PC-9 (cell line): Measurements from ENCODE around the gene CELA1.

ENCODE experiments used
- EZH2 ChIP-seq: fragments of 200-600 bp; sonication (generic); IDR thresholded peaks from 2 replicates; pipeline ENCODE4 v1.8.0; 2017; ENCODE audit warnings: antibody characterized with exemption, low read depth
- TF ChIP-seq, protein P1 (sequence below): fragments of 200-600 bp; sonication (generic); conservative IDR thresholded peaks from 2 replicates; pipeline ENCODE4 v1.6.1; 2017; ENCODE audit warnings: mixed run types, antibody characterized with exemption, mild to moderate bottlenecking, moderate library complexity

DNA sequence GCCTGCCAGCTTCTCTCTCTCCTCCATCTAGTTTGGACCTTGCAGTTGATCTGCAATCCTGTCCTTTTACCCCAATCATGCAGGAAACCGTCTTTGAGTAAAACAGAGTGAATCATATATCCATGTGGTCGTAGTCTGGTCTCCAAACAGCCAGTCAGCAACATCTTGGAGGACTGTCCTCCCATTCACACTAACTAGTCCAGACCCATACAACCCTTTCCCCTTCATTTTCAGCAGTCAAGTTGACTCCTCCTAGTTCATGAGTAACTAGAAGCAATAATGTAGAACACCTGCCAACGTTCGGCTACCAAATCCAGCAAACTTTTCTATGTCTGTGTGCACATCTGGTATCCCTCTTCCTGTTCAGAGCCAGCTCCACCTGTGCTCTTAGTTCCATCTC lies 11.7 kb downstream of the CELA1 start:
- TF ChIP-seq, protein P1, sequence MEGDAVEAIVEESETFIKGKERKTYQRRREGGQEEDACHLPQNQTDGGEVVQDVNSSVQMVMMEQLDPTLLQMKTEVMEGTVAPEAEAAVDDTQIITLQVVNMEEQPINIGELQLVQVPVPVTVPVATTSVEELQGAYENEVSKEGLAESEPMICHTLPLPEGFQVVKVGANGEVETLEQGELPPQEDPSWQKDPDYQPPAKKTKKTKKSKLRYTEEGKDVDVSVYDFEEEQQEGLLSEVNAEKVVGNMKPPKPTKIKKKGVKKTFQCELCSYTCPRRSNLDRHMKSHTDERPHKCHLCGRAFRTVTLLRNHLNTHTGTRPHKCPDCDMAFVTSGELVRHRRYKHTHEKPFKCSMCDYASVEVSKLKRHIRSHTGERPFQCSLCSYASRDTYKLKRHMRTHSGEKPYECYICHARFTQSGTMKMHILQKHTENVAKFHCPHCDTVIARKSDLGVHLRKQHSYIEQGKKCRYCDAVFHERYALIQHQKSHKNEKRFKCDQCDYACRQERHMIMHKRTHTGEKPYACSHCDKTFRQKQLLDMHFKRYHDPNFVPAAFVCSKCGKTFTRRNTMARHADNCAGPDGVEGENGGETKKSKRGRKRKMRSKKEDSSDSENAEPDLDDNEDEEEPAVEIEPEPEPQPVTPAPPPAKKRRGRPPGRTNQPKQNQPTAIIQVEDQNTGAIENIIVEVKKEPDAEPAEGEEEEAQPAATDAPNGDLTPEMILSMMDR: no peak
- no peak for TF ChIP-seq EZH2
